Panc1 (cell line): ENCODE measurements around the gene UNC5CL. TPM values are rescaled to one million over a fixed set of nuclear protein-coding genes. Genes with fewer than 3 reads are reported as not detected.
"Not testable (repeated sequence)": the region's sequence is repeated elsewhere in the genome, so short reads cannot be mapped to it uniquely, and the experiment has no call there.

Experiments
- ATAC-seq: fragments of 200-7000 bp; cut with Tn5 transposase; 2 replicates; pipeline ENCODE4 v1.9.1; 2020; ENCODE audit warnings: mild to moderate bottlenecking, moderate library complexity
- BruUV-seq: library from RNA; stranded (reverse); fragments of 400-500 nt; replicated peaks from 2 replicates; lab custom pipeline; 2021; lab: Mats Ljungman, UMichigan
- CTCF ChIA-PET: fragments of 300-600 bp; sonication (Branson Sonifier 250); formaldehyde crosslinking; loops from one replicate; lab custom pipeline; 2022; ENCODE audit warnings: antibody characterized with exemption; lab: Charles Lee
- POLR2A ChIA-PET: fragments of 300-600 bp; sonication (Branson Sonifier 250); formaldehyde crosslinking; loops from one replicate; lab custom pipeline; 2022; ENCODE audit warnings: antibody characterized with exemption; lab: Charles Lee
- DNase-seq: peaks from one replicate; pipeline ENCODE4 v3.0.0-alpha.2; 2010; ENCODE audit warnings: low read depth, low spot score
- H3K27ac ChIP-seq: 2 replicates; pipeline ENCODE4 v1.5.1; 2011; ENCODE audit warnings: mild to moderate bottlenecking, low read length, inconsistent platforms
- H3K27me3 ChIP-seq: fragments of 200-500 bp; sonication (Bioruptor generic); 2 replicates; pipeline ENCODE4 v1.6.0; 2014; ENCODE audit warnings: low read length, inconsistent platforms; ENCODE audit not compliant: control insufficient read depth, insufficient read depth
- H3K36me3 ChIP-seq: fragments of 200-500 bp; sonication (Bioruptor generic); 2 replicates; pipeline ENCODE4 v1.5.1; 2014; ENCODE audit warnings: inconsistent platforms, mild to moderate bottlenecking, low read length, moderate library complexity; ENCODE audit not compliant: control insufficient read depth, insufficient read depth
- H3K4me1 ChIP-seq: 2 replicates; pipeline ENCODE4 v1.5.1; 2011; ENCODE audit warnings: inconsistent platforms, mild to moderate bottlenecking, low read length, moderate library complexity; ENCODE audit not compliant: control insufficient read depth, insufficient read depth
- H3K4me3 ChIP-seq, 2 experiments: 2 replicates each; pipeline ENCODE4 v1.5.1; 2011 to 2012; ENCODE audit warnings: low read depth in 2 of 2, low read length in 2 of 2, mild to moderate bottlenecking in 2 of 2, inconsistent platforms in 1 of 2, moderate library complexity in 1 of 2
- H3K9me3 ChIP-seq: fragments of 200-500 bp; sonication (Bioruptor generic); 2 replicates; pipeline ENCODE4 v1.5.1; 2014; ENCODE audit warnings: low read depth, mild to moderate bottlenecking, inconsistent platforms, low read length, moderate library complexity; ENCODE audit not compliant: control insufficient read depth, insufficient read depth
- CTCF ChIP-seq: fragments of 450-650 bp; IDR thresholded peaks from 2 replicates; pipeline ENCODE4 v1.5.1; 2017; ENCODE audit warnings: mild to moderate bottlenecking
- POLR2AphosphoS5 ChIP-seq: IDR thresholded peaks from 2 replicates; pipeline ENCODE4 v1.6.1; 2012; ENCODE audit warnings: mild to moderate bottlenecking, low read depth, low read length, moderate library complexity
- SIN3A ChIP-seq: IDR thresholded peaks from 2 replicates; pipeline ENCODE4 v1.6.1; 2012; ENCODE audit warnings: low read depth, mild to moderate bottlenecking, low read length, moderate library complexity, borderline replicate concordance; ENCODE audit not compliant: insufficient read depth
- TCF7L2 ChIP-seq: IDR thresholded peaks from 2 replicates; pipeline ENCODE4 v1.6.1; 2011; ENCODE audit warnings: mild to moderate bottlenecking, low read depth, low read length, inconsistent platforms
- in situ Hi-C: cut with HindIII; loops from 2 replicates; pipeline ENCODE4 v1.10.0; 2016; ENCODE audit warnings: low sequenced_read_pairs, low pct_unique_long_range_greater_than_20kb
- intact Hi-C: fragments of 100-400 bp; cut with micrococcal nuclease; formaldehyde crosslinking; loops from one replicate; pipeline ENCODE4 v1.10.0; 2022; ENCODE audit not compliant: unreplicated experiment
- total RNA-seq: library from RNA; stranded (reverse); gene quantifications from one replicate; pipeline ENCODE4 v1.2.1, GENCODE V29; 2021; ENCODE audit not compliant: unreplicated experiment
- TF ChIP-seq, protein P1 (sequence below), 2 experiments: IDR thresholded peaks; 2 replicates each; pipeline ENCODE4 v1.6.1; 2011 to 2012; ENCODE audit warnings: low read depth in 2 of 2, control low read depth in 1 of 2, low read length in 1 of 2, mild to moderate bottlenecking in 1 of 2, moderate library complexity in 1 of 2; ENCODE audit not compliant: insufficient read depth in 1 of 2

UNC5CL gene
- total RNA-seq, 1 experiment from 2014 or later, result 0.36 TPM

DNA sequence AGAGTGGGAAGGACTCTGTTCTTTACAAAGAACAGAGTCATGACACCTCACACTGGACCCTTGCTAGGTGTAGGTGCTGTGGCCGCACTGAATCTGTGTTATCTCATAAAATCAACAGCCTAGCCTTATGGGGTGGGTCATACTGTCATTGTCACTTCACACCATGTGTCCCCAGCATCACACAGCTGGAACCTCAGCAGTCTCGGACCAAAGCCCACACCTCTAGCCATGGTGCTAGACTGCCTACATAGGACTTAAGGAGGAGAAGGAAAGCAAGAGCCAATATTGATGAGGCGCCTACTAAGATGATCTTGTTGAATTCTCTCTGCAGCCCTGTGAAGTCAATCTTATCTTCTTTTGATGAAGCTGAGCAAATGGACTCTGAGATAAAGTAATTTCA lies 31.0 kb downstream of the UNC5CL start:
- intact Hi-C loops, result loop anchor here (5.0 kb wide), 1 partner anchor 101 kb away; no protein-coding TSS in a partner anchor
- H3K9me3 ChIP-seq, result no peaks in the 10 kb centered on the region
- TF ChIP-seq, protein P1, sequence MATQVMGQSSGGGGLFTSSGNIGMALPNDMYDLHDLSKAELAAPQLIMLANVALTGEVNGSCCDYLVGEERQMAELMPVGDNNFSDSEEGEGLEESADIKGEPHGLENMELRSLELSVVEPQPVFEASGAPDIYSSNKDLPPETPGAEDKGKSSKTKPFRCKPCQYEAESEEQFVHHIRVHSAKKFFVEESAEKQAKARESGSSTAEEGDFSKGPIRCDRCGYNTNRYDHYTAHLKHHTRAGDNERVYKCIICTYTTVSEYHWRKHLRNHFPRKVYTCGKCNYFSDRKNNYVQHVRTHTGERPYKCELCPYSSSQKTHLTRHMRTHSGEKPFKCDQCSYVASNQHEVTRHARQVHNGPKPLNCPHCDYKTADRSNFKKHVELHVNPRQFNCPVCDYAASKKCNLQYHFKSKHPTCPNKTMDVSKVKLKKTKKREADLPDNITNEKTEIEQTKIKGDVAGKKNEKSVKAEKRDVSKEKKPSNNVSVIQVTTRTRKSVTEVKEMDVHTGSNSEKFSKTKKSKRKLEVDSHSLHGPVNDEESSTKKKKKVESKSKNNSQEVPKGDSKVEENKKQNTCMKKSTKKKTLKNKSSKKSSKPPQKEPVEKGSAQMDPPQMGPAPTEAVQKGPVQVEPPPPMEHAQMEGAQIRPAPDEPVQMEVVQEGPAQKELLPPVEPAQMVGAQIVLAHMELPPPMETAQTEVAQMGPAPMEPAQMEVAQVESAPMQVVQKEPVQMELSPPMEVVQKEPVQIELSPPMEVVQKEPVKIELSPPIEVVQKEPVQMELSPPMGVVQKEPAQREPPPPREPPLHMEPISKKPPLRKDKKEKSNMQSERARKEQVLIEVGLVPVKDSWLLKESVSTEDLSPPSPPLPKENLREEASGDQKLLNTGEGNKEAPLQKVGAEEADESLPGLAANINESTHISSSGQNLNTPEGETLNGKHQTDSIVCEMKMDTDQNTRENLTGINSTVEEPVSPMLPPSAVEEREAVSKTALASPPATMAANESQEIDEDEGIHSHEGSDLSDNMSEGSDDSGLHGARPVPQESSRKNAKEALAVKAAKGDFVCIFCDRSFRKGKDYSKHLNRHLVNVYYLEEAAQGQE (IDR thresholded peaks at IDR 0.05; ENCODE audit: insufficient read depth in 1 of 2, low read depth in 2 of 2, low read length in 1 of 2), result no peak
- TF ChIP-seq TCF7L2 (no peak), POLR2AphosphoS5 (no peak), SIN3A (no peak), CTCF (no peak)
- ChIA-PET CTCF (no interaction called here), POLR2A (interaction anchor here (0.5 kb wide), 1 partner anchor 49 kb away, joined by 3 read pairs; no protein-coding TSS in a partner anchor)
- peak overlapping the region; percentile 71; the same call in 1 of the 2 replicates for H3K27ac ChIP-seq
- in situ Hi-C loops, result no loop called here
- no peak for DNase-seq
- no peak for ATAC-seq
- no peak overlapping the region for H3K4me3 ChIP-seq
- no peaks in the 10 kb centered on the region; the same call in none of the 2 replicates for H3K4me1 ChIP-seq
- no peaks in the 10 kb centered on the region for H3K36me3 ChIP-seq
- BruUV-seq, result no TSS peak
- H3K27me3 ChIP-seq, result no peaks in the 10 kb centered on the region

DNA sequence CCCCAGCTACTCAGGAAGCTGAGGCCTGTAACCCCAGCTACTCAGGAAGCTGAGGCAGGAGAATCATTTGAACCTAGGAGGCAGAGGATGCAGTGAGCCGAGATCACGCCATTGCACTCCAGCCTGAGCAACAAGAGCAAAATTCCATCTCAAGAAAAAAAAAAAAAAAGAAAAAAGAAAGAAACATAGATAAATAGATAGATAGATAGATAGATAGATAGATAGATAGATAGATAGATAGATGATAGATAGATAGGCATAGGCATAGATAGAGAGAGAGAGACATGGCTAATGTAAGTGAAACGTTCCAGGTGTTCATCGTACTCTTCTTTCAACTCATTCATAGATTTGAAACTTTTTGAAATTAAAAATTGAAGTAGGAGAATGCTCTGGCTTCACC lies 32.0 kb downstream of the UNC5CL start:
- in situ Hi-C loops, DNase-seq, CTCF ChIA-PET, H3K9me3 ChIP-seq, H3K36me3 ChIP-seq, H3K4me1 ChIP-seq, POLR2A ChIA-PET, H3K27me3 ChIP-seq, H3K4me3 ChIP-seq, ATAC-seq, BruUV-seq: not testable (repeated sequence)
- intact Hi-C loops, result loop anchor here (5.0 kb wide), 1 partner anchor 100 kb away; no protein-coding TSS in a partner anchor
- H3K27ac ChIP-seq, result peak overlapping the region; percentile 98; the same call in 1 of the 2 replicates

DNA sequence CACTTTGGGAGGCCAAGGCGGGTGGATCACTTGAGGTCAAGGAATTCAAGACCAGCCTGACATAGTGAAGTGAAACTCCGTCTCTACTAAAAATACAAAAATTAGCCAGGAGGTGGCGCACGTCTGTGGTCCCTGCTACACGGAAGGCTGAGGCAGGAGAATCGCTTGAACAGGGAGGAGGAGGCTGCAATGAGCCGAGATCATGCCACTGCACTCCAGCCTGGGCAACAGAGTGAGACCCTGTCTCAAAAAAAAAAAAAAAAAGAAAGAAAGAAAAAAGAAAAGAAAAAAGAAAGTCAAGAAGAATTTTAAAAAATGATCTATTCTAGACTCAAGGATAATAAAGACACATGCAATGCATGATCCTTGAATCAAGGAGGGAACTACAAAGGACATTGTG lies 32.8 kb downstream of the UNC5CL start:
- POLR2A ChIA-PET, CTCF ChIA-PET, H3K4me1 ChIP-seq, H3K36me3 ChIP-seq, H3K27me3 ChIP-seq, H3K4me3 ChIP-seq, in situ Hi-C loops, H3K9me3 ChIP-seq, BruUV-seq: not testable (repeated sequence)
- DNase-seq (peak; percentile 13), ATAC-seq (peak; percentile 90)
- peak; percentile 88 for TF ChIP-seq CTCF
- intact Hi-C loops, result loop anchor here (5.0 kb wide), 1 partner anchor 99 kb away; no protein-coding TSS in a partner anchor
- H3K27ac ChIP-seq, result peak overlapping the region; percentile 98; the same call in 1 of the 2 replicates
